PC-3 (cell line): ENCODE data around the gene CASS4. TPM values are rescaled to one million over a fixed set of nuclear protein-coding genes. Genes with fewer than 3 reads are reported as not detected.

ENCODE experiments used
- ATAC-seq: fragments of 200-7000 bp; cut with Tn5 transposase; 2 replicates; pipeline ENCODE4 v1.9.1; 2020; ENCODE audit warnings: mild to moderate bottlenecking, moderate library complexity
- BruUV-seq: library from RNA; stranded (reverse); fragments of 400-500 nt; replicated peaks from 2 replicates; lab custom pipeline; 2021; lab: Mats Ljungman, UMichigan
- CTCF ChIA-PET: fragments of 300-600 bp; sonication (Branson Sonifier 250); formaldehyde crosslinking; loops from one replicate; lab custom pipeline; 2022; ENCODE audit warnings: antibody characterized with exemption; lab: Charles Lee
- POLR2A ChIA-PET: fragments of 300-600 bp; sonication (Branson Sonifier 250); formaldehyde crosslinking; loops from one replicate; lab custom pipeline; 2022; ENCODE audit warnings: antibody characterized with exemption; ENCODE audit not compliant: unreplicated experiment; lab: Charles Lee
- DNase-seq: peaks from one replicate; pipeline ENCODE4 v3.0.0-alpha.2; 2015
- H2AFZ ChIP-seq: fragments of 300-600 bp; sonication (generic); 2 replicates; pipeline ENCODE4 v1.6.0; 2016; ENCODE audit warnings: antibody characterized with exemption, low read length
- H3F3A ChIP-seq: fragments of 300-600 bp; sonication (generic); one replicate; pipeline ENCODE4 v1.6.0; 2017; ENCODE audit warnings: antibody characterized with exemption, low read length, control low read depth, mild to moderate bottlenecking; ENCODE audit not compliant: unreplicated experiment
- H3K27ac ChIP-seq: fragments of 300-600 bp; sonication (generic); 2 replicates; pipeline ENCODE4 v1.5.1; 2016; ENCODE audit warnings: mild to moderate bottlenecking, low read length
- H3K27me3 ChIP-seq: fragments of 300-600 bp; sonication (generic); 2 replicates; pipeline ENCODE4 v1.6.1; 2016; ENCODE audit warnings: low read length, mixed read lengths
- H3K36me3 ChIP-seq: fragments of 300-600 bp; sonication (generic); 2 replicates; pipeline ENCODE4 v1.6.1; 2016; ENCODE audit warnings: low read depth, mixed run types, low read length, mixed read lengths
- H3K4me1 ChIP-seq: fragments of 300-600 bp; sonication (generic); 2 replicates; pipeline ENCODE4 v1.5.1; 2016; ENCODE audit warnings: low read length; ENCODE audit not compliant: insufficient read depth
- H3K4me2 ChIP-seq: fragments of 300-600 bp; sonication (generic); 2 replicates; pipeline ENCODE4 v1.6.0; 2016; ENCODE audit warnings: low read length
- H3K4me3 ChIP-seq: fragments of 300-600 bp; sonication (generic); 2 replicates; pipeline ENCODE4 v1.5.1; 2016; ENCODE audit warnings: mild to moderate bottlenecking, low read length, mixed read lengths
- H3K79me2 ChIP-seq: fragments of 300-600 bp; sonication (generic); 2 replicates; pipeline ENCODE4 v1.6.1; 2017; ENCODE audit warnings: low read length, mixed read lengths
- H3K9ac ChIP-seq: fragments of 300-600 bp; sonication (generic); 2 replicates; pipeline ENCODE4 v1.6.0; 2016; ENCODE audit warnings: mild to moderate bottlenecking, low read length
- H3K9me2 ChIP-seq: fragments of 300-600 bp; sonication (generic); replicated peaks from 2 replicates; pipeline ENCODE4 v1.6.1; 2016; ENCODE audit warnings: mixed run types, low read length, mixed read lengths
- H3K9me3 ChIP-seq: fragments of 300-600 bp; sonication (generic); 2 replicates; pipeline ENCODE4 v1.6.1; 2016; ENCODE audit warnings: low read length, mixed read lengths
- H4K20me1 ChIP-seq: fragments of 300-600 bp; sonication (generic); 2 replicates; pipeline ENCODE4 v1.6.1; 2016; ENCODE audit warnings: low read length, mixed read lengths
- EZH2 ChIP-seq: fragments of 300-600 bp; sonication (generic); IDR thresholded peaks from one replicate; pipeline ENCODE4 v1.6.1; 2017; ENCODE audit warnings: antibody characterized with exemption, mild to moderate bottlenecking, low read length; ENCODE audit not compliant: unreplicated experiment
- EZH2phosphoT487 ChIP-seq: fragments of 300-600 bp; sonication (generic); IDR thresholded peaks from 2 replicates; pipeline ENCODE4 v1.6.1; 2018; ENCODE audit warnings: mild to moderate bottlenecking, antibody characterized with exemption, low read length, borderline replicate concordance
- intact Hi-C: fragments of 100-400 bp; cut with micrococcal nuclease; formaldehyde crosslinking; loops from 2 replicates; pipeline ENCODE4 v1.9.0; 2023
- total RNA-seq: library from RNA; depleted of rRNA; stranded (reverse); fragments of >200 nt; gene quantifications from 2 replicates; pipeline ENCODE4 v1.2.3, GENCODE V29; 2014
- TF ChIP-seq, protein P1 (sequence below): fragments of 300-600 bp; sonication (generic); conservative IDR thresholded peaks from 2 replicates; pipeline ENCODE4 v1.5.1; 2017; ENCODE audit warnings: antibody characterized with exemption, low read depth, mild to moderate bottlenecking, low read length

The CASS4 gene
- total RNA-seq, 1 experiment from 2014 or later: 0.04 TPM

DNA sequence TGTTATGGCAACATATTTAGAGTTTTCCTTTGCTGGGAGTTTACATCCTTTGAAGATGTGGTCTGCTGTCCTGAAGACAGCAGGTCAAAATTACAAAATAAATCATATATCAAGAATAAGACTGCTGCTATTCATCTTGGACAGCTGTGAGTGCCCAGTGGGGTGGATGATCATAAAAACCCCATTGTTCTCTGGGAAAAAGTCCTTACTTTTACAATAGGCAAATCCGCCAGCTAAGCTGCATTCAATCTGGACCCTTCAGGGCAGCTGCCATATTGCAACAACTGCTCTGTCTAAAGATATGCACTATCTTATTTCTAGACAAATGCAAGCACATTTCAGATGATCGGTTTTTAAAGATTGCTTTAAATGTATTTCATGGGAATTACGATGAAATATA is 19.4 kb downstream of the CASS4 start:
- Histone ChIP-seq H3K9me2 (no peaks in the 10 kb centered on the region), H3K9ac (no peak overlapping the region), H3K9me3 (no peaks in the 10 kb centered on the region), H3K27me3 (no peaks in the 10 kb centered on the region), H3K4me1 (no peaks in the 10 kb centered on the region), H3K4me3 (no peak overlapping the region), H3K27ac (no peak overlapping the region), H4K20me1 (no peaks in the 10 kb centered on the region), H2AFZ (no peak overlapping the region), H3K4me2 (no peak overlapping the region), H3K79me2 (no peaks in the 10 kb centered on the region), H3K36me3 (no peaks in the 10 kb centered on the region), H3F3A (no peaks in the 10 kb centered on the region)
- no TSS peak for BruUV-seq
- ChIA-PET CTCF (no interaction called here), POLR2A (no interaction called here)
- intact Hi-C loops: no loop called here
- DNase-seq: no peak
- no peak for ATAC-seq
- TF ChIP-seq, protein P1, sequence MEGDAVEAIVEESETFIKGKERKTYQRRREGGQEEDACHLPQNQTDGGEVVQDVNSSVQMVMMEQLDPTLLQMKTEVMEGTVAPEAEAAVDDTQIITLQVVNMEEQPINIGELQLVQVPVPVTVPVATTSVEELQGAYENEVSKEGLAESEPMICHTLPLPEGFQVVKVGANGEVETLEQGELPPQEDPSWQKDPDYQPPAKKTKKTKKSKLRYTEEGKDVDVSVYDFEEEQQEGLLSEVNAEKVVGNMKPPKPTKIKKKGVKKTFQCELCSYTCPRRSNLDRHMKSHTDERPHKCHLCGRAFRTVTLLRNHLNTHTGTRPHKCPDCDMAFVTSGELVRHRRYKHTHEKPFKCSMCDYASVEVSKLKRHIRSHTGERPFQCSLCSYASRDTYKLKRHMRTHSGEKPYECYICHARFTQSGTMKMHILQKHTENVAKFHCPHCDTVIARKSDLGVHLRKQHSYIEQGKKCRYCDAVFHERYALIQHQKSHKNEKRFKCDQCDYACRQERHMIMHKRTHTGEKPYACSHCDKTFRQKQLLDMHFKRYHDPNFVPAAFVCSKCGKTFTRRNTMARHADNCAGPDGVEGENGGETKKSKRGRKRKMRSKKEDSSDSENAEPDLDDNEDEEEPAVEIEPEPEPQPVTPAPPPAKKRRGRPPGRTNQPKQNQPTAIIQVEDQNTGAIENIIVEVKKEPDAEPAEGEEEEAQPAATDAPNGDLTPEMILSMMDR: no peak
- TF ChIP-seq EZH2phosphoT487 (no peak), EZH2 (no peak)

DNA sequence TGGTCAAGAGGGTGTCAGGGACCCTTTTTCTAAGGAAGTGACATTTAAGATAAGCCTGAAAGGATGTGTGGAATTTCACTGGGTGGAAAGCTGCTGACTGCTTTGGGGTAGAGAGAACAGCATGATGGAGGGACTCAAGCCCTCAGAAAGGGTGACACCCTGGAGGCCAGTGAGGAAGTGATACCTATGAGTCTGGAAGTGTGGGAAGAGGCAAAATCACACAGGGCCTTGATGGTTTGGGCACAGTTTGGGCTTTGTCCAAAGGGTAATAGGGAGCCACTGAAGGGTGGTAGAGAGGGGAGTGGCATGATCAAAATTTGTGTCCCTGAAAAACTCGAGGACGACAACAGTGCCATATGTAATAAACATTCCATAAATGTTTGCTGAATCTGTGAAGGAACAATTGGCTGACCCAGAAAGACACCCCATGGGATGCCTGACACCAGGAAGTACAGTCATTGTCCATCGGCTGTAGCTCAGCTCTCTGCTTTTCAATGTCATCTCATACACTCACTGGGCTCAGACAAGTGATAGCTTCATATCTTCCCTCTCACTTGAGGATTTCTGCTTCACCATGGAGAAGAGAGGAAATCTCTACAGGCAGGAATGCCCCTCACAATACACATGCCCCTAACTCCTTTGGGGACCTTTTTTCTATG is 21.3 kb downstream of the CASS4 start:
- ChIA-PET CTCF (no interaction called here), POLR2A (no interaction called here)
- H3K79me2 ChIP-seq: no peaks in the 10 kb centered on the region
- H2AFZ ChIP-seq: no peak overlapping the region
- intact Hi-C loops: no loop called here
- H3K36me3 ChIP-seq: no peaks in the 10 kb centered on the region
- no peak overlapping the region for H3K27ac ChIP-seq
- no peak overlapping the region for H3K4me2 ChIP-seq
- DNase-seq (no peak), ATAC-seq (no peak)
- no peak overlapping the region for H3K9ac ChIP-seq
- TF ChIP-seq EZH2: no peak
- no peak for TF ChIP-seq EZH2phosphoT487
- TF ChIP-seq, protein P1: no peak
- no peaks in the 10 kb centered on the region for H3K27me3 ChIP-seq
- no peaks in the 10 kb centered on the region for H4K20me1 ChIP-seq
- H3F3A ChIP-seq: no peaks in the 10 kb centered on the region
- no peaks in the 10 kb centered on the region for H3K9me3 ChIP-seq
- H3K9me2 ChIP-seq: no peaks in the 10 kb centered on the region
- H3K4me3 ChIP-seq: no peak overlapping the region
- no peaks in the 10 kb centered on the region for H3K4me1 ChIP-seq
- no TSS peak for BruUV-seq

DNA sequence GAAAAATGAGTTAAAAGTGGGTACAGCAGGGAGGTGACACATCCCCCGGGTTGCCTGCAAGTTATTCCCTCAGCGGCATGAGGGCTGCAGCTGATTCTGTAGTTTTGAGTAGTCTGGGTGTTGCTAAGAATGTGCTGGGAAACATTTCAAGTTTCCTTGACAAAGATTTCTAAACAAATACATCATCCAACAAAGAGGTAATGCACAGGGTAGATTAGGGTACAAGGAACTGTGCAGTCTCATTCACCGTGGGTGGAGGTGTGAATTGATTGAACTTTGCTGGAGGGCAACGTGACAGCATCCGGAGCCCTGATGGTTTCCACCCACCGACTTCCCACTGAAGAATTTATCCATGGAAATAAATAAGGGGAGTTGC is 21.8 kb downstream of the CASS4 start:
- no peaks in the 10 kb centered on the region for H3K4me1 ChIP-seq
- no peaks in the 10 kb centered on the region for H3F3A ChIP-seq
- ChIA-PET POLR2A (no interaction called here), CTCF (no interaction called here)
- H2AFZ ChIP-seq: no peak overlapping the region
- no peaks in the 10 kb centered on the region for H4K20me1 ChIP-seq
- H3K27ac ChIP-seq: no peak overlapping the region
- no peaks in the 10 kb centered on the region for H3K36me3 ChIP-seq
- DNase-seq (no peak), ATAC-seq (no peak)
- H3K79me2 ChIP-seq: no peaks in the 10 kb centered on the region
- no TSS peak for BruUV-seq
- no peak overlapping the region for H3K4me2 ChIP-seq
- no peaks in the 10 kb centered on the region for H3K9me3 ChIP-seq
- TF ChIP-seq EZH2: no peak
- TF ChIP-seq, protein P1: no peak
- no peak for TF ChIP-seq EZH2phosphoT487
- intact Hi-C loops: no loop called here
- H3K9me2 ChIP-seq: no peaks in the 10 kb centered on the region
- H3K4me3 ChIP-seq: no peak overlapping the region
- H3K9ac ChIP-seq: no peak overlapping the region
- no peaks in the 10 kb centered on the region for H3K27me3 ChIP-seq
